GM19438 (cell line): ENCODE results near the gene RINT1.
"Not testable (repeated sequence)": the region's sequence is repeated elsewhere in the genome, so short reads cannot be mapped to it uniquely, and the experiment has no call there.

Experiments used
- ATAC-seq: cut with Tn5 transposase; IDR thresholded peaks from one replicate; pipeline ENCODE4 v1.9.1; 2021; ENCODE audit warnings: low read depth; ENCODE audit not compliant: unreplicated experiment

The RINT1 gene

GRCh38 chr7:105594034-105594433 lies 62.0 kb downstream of the RINT1 start:
- no peak for ATAC-seq

GRCh38 chr7:105596866-105597265 lies 64.9 kb downstream of the RINT1 start:
- ATAC-seq: no peak

- not testable (repeated sequence) for ATAC-seq
These were observed 67.1 kb downstream of the RINT1 start for GRCh38 chr7:105599080-105599479.

GRCh38 chr7:105599551-105599950 lies 67.5 kb downstream of the RINT1 start:
- ATAC-seq: no peak

- no peak for ATAC-seq
These were observed 68.9 kb downstream of the RINT1 start for GRCh38 chr7:105600720-105601550.

- no peak for ATAC-seq
These were observed 70.6 kb downstream of the RINT1 start for GRCh38 chr7:105602325-105603305.

- no peak for ATAC-seq
These were observed 78.3 kb downstream of the RINT1 start for GRCh38 chr7:105610165-105610930.

GRCh38 chr7:105611856-105612775 lies 80.1 kb downstream of the RINT1 start:
- ATAC-seq: no peak

- no peak for ATAC-seq
These were observed 80.8 kb downstream of the RINT1 start for GRCh38 chr7:105612806-105613205.

- no peak for ATAC-seq
These were observed 81.8 kb downstream of the RINT1 start for GRCh38 chr7:105613611-105614330.

- no peak for ATAC-seq
These were observed 82.4 kb downstream of the RINT1 start for GRCh38 chr7:105614341-105614840.
